HG03439 (cell line): ENCODE measurements around the gene RAP1GAP2.
"Not testable (repeated sequence)": the region's sequence is repeated elsewhere in the genome, so short reads cannot be mapped to it uniquely, and the experiment has no call there.

Source experiments
- ATAC-seq: cut with Tn5 transposase; IDR thresholded peaks from one replicate; pipeline ENCODE4 v1.9.1; 2021; ENCODE audit warnings: mild to moderate bottlenecking, moderate library complexity; ENCODE audit not compliant: unreplicated experiment

RAP1GAP2 gene

GRCh38 chr17:2814049-2814448 lies 17.8 kb downstream of the RAP1GAP2 start:
- ATAC-seq: peak; percentile 10

- ATAC-seq: peak; percentile 51
These were observed 18.5 kb downstream of the RAP1GAP2 start for GRCh38 chr17:2814481-2815341.

DNA sequence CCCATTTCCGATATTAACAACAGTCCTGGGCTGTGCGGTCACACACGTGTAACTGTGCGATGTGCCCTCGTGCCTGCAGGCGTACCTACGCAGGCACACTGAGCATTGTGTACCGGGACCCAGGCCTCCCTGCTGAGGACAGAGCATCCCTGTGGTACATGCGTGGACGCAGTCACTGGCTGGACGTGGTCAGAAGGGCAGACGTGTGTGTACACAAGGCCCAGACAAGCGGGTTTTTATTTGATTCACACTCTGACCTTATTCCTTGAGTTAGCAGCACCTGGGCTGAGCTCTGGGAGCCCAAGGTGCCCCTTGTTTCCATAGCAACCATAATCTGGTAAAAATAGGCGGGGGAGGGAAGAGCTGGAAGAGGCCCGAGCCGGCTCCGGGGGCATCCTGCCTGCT lies 19.5 kb downstream of the RAP1GAP2 start:
- no peak for ATAC-seq

- ATAC-seq: no peak
These were observed 20.4 kb downstream of the RAP1GAP2 start for GRCh38 chr17:2816688-2817087.

DNA sequence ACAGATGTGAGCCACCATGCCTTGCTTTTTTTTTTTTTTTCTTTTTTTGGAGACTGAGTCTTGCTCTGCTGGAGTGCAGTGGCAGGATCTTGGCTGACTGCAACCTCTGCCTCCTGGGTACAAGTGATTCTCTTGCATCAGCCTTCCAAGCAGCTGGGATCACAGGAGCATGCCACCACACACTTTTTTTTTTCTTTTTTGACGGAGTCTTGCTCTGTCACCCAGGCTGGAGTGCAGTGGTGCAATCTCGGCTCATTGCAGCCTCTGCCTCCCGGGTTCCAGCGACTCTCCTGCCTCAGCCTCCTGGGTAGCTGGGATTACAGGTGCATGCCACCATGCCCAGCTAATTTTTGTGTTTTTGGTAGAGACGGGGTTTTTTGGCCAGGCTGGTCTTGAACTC lies 23.1 kb downstream of the RAP1GAP2 start:
- ATAC-seq: not testable (repeated sequence)

- ATAC-seq: no peak
These were observed 23.8 kb downstream of the RAP1GAP2 start for GRCh38 chr17:2819921-2820501.

GRCh38 chr17:2821868-2822267 lies 25.6 kb downstream of the RAP1GAP2 start:
- ATAC-seq: no peak

DNA sequence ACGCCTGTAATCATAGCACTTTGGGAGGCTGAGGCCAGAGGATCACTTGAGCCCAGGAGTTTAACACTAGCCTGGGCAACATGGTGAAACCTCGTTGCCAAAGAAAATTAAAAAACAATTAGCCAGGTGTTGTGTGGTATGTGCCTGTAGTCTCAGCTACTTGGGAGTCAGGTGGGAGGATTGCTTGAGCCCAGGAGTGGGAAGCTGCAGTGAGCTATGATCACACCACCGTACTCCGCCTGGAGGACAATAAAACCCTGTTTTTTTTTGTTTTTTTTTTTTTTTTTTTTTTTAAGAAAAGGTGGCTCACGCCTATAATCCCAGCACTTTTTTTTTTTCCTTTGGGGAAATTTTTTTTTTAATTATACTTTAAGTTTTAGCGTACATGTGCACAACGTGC lies 26.1 kb downstream of the RAP1GAP2 start:
- no peak for ATAC-seq

DNA sequence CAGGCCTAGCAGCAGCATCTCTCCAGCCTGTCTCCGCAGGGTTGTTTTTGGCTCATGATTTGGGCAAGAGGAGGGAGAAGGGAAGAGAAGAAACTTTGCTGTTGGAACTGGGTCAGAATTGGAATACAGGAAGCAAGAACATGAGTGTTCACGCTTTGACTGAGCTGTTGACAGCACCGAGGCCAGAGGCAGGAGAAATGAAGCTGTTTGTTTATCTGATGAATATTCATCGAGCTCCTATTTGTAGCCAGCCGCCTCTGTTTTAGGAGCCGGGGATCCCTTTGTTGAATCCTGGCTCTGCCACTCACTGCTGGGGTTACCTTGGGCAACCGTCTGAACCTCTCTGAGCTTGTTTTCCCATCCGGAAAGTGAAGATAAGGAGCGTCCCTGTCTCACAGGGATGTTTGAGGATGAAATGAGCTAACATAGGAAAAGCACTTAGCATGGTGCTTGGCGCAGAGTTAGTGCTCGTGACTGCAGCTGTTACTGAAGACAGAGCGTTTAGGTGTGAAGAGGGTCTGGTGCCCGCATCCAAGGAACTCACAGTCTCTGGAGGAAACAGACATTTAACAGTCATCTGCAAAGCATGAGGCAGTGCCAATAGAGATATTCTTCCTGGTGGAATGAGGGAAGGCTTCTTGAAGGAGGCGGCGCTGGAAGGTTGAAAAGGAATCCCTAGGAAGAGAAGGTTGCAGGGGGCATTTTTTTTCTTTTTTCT lies 29.2 kb downstream of the RAP1GAP2 start:
- ATAC-seq: no peak

DNA sequence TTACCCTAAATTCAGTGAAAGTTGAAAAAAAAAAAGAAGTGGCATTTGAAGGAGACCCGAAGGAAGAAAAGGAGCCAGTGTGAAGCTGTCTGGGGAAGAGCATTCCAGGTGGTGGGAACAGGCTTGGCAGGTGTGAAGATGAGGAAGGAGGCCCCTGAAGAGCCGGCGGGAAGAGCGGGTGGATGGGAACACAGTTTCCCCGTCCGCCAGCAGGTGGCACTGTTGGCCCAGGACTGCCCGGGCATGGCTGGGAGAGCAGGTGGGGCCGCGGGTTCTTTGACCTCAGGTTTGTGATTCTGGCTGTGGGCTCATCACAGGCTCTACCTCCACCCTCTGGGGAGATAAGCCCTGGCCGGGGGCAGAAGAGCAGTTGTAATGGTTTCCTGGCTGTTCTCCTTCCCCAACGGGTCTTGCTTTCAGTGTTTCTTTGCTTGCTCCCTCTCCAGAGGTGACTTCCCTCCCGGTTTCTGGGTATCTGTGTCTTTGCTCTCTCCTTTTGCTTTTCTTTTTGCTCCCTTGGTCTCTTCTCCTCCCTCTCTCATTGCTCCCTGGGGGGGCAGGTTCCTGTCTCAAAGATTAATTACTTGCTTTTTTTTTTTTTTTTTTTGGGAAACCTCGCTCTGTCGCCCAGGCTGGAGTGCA lies 32.3 kb downstream of the RAP1GAP2 start:
- no peak for ATAC-seq

- no peak for ATAC-seq
These were observed 34.4 kb downstream of the RAP1GAP2 start for GRCh38 chr17:2830678-2831077.

DNA sequence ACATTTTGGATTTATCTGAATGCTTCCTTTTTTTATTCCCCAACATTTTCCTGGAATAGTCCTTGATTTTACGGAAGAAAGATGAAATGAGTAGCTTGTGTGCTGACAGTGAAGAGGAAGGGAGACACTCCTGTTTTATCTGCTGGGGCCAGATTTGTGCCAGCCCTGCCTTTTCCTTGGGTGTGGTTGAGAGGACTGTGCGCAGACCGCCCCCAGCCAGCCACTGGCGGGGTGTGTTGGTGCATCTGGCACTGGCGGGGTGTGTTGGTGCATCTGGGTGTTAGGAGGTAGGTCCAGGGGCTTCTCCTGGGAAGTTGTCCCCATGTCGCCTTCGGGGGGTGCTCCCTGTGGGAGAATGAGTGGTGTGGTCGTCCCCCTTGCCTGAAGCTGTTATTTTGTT lies 39.5 kb downstream of the RAP1GAP2 start:
- ATAC-seq: no peak

- peak; percentile 85 for ATAC-seq
These were observed 40.9 kb downstream of the RAP1GAP2 start for GRCh38 chr17:2837147-2837561.

DNA sequence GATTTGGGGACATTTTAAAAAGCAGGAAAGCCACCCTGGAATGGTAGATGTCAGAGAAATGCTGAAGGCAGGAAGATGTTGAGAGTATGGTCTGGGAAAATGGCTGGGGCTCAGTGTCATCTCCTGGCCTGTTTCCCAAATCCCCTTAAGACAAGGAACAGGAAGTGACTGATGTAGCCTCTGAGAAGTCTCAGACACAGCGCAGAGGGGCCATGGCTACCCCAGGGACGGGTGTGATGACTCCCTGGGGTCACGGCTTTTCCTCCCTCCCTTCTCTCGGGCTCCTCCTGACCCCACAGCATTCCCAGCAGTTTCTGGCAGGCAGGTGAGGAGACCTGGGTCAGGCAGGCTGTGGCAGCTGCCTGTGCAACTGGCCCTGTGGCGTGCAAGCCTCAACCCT lies 45.4 kb downstream of the RAP1GAP2 start:
- ATAC-seq: no peak

- no peak for ATAC-seq
These were observed 46.2 kb downstream of the RAP1GAP2 start for GRCh38 chr17:2842464-2842863.

DNA sequence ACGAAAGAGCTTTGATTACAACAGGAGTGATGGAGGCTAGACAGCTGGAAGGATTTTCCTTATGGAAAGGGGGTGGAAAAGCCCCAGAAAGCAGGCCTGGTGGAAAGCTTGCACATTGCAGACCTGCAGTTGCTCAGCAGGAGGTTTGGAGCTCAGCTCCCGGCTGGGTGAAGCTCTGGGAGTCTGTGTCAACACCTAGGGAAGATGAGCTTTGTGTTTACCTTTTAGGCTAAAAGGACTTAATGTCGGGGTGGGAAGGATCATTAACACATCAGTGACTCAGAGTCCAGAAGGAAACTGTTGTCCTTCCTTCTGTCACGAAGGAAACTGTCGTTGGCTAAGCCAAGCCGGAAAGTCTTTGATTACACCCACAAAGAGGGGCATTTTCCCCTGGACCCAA lies 48.2 kb downstream of the RAP1GAP2 start:
- no peak for ATAC-seq

- no peak for ATAC-seq
These were observed 51.4 kb downstream of the RAP1GAP2 start for GRCh38 chr17:2847381-2848333.

DNA sequence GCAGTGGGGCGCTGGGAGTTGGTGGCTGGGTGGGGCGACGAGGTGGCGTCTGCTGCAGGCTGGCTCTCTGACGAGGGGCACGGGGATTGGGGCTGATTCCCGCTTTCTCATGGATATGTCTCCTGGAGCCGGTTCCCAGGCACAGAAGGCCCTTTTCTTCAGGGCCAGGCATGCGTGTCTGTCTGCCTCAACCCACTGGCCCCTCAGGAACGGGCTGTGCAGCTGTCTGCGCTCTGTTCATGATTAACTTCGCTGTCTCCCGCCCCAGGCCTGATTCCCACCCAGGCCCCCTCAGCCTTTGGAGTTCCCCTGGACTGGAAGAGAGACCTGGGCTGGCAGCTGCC lies 53.1 kb downstream of the RAP1GAP2 start:
- no peak for ATAC-seq

DNA sequence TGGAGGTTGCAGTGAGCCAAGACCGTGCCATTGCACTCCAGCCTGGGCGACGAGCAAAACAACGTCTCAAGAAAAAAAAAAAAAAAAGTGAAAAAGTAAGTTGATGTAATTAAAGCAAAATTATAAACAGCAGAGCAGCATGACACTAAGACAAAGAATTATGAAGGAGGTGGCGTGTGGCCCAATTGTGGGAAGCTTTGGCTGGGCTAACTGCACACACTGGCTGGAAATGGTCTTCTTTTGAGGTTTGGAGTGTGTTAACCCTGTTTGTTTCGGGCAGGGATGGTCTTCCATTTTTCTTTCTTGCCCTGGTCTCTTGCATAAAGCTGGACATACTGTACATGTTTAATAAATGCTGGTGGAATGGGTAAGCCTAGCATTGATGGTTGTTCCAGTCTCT lies 54.8 kb downstream of the RAP1GAP2 start:
- ATAC-seq: no peak

- ATAC-seq: no peak
These were observed 55.4 kb downstream of the RAP1GAP2 start for GRCh38 chr17:2851615-2852014.
